Stomach (tissue), 4 donors: ENCODE data around the gene TECPR2.

ENCODE experiments used
- POLR2AphosphoS5 ChIP-seq, 3 donors: sonication (generic); formaldehyde crosslinking; IDR thresholded peaks; one replicate each; pipeline ENCODE4 v1.6.1; 2016; ENCODE audit warnings: antibody characterized with exemption in 3 of 3
- TF ChIP-seq, protein P1 (sequence below), 7 experiments: fragments of 450-650 bp in 4 of 7; fragments of 200-600 bp in 3 of 7; sonication (generic) in 3 of 7; IDR thresholded peaks; one replicate each; pipeline ENCODE4 v1.5.1; 2016 to 2019; ENCODE audit warnings: antibody characterized with exemption in 7 of 7, control low read depth in 2 of 7, mild to moderate bottlenecking in 1 of 7

DNA sequence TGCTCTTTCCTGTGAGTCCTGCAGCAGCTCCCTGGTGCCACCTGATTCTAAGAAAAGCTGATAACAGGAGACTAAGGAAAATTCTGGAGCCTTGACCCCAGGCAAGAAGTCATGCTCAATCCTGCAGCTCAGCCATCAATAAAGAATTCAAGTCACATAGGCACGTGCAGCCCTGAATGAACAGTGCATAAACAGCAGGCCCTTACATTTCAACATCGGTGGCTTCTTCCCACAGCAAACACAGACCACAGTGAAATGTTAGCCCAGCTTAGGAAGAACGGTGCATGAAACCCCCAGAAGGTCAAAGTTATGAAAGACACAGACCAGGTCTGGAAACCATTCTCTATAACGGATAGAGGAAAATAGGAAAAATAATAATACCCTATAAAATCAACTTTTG lies 10.5 kb upstream of the TECPR2 start:
- TF ChIP-seq, protein P1, sequence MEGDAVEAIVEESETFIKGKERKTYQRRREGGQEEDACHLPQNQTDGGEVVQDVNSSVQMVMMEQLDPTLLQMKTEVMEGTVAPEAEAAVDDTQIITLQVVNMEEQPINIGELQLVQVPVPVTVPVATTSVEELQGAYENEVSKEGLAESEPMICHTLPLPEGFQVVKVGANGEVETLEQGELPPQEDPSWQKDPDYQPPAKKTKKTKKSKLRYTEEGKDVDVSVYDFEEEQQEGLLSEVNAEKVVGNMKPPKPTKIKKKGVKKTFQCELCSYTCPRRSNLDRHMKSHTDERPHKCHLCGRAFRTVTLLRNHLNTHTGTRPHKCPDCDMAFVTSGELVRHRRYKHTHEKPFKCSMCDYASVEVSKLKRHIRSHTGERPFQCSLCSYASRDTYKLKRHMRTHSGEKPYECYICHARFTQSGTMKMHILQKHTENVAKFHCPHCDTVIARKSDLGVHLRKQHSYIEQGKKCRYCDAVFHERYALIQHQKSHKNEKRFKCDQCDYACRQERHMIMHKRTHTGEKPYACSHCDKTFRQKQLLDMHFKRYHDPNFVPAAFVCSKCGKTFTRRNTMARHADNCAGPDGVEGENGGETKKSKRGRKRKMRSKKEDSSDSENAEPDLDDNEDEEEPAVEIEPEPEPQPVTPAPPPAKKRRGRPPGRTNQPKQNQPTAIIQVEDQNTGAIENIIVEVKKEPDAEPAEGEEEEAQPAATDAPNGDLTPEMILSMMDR (IDR thresholded peaks at IDR 0.05) = no peak
- no peak for TF ChIP-seq POLR2AphosphoS5 (IDR thresholded peaks at IDR 0.05)
